ENCODE results near the gene ST7.

DNA sequence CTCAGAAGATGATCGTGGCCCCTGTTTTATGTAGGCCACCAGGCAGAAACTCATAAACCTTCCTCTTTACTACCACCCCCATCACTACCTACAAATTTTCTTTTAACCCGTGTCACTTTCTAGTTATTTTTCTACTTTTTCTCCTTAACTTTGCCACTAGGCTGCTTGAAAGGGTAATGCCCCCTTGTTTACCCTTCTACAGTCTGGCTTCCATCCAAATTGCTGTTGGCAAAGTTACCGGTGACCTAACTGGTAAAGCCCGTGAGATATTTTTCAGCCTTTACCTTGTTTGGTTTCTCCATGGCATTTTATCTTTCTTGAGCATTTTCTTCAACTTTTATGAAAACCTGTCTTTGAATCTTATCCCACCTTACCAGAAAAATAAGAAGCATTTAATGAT lies 216.6 kb downstream of the ST7 start:
- TF ChIP-seq CTCF (IDR thresholded peaks at IDR 0.05; ENCODE audit: low read depth, low read length) (no peak), POLR2A (IDR thresholded peaks at IDR 0.05; ENCODE audit: extremely low read depth, insufficient read length) (no peak)
